ENCODE measurements around the gene SEMA4B. TPM values are rescaled to one million over a fixed set of nuclear protein-coding genes. Genes with fewer than 3 reads are reported as not detected.
A peak's percentile ranks its signal among the peaks of the same experiment; 100 is the strongest.

The SEMA4B gene
- total RNA-seq, 1 donor from 2014 or later: 18.8 TPM

GRCh38 chr15:90165659-90166489 lies 35.3 kb upstream of the SEMA4B start:
- no peaks in the 10 kb centered on the region for H3K36me3 Mint-ChIP-seq (ENCODE audit: low read depth)
- peak overlapping the region; percentile 40 for H3K4me3 Mint-ChIP-seq
- no peaks in the 10 kb centered on the region for H3K9me3 Mint-ChIP-seq
- DNase-seq (ENCODE audit: low spot score): peak; percentile 21
- H3K27me3 Mint-ChIP-seq (ENCODE audit: insufficient read depth): no peaks in the 10 kb centered on the region
- peak overlapping the region; percentile 62 for H3K27ac Mint-ChIP-seq
- peaks cover 21% of the 10 kb centered on the region for H3K4me1 Mint-ChIP-seq (ENCODE audit: low read depth)
- intact Hi-C loops (cut with micrococcal nuclease): loop anchor here (1.0 to 2.0 kb wide), 3 partner anchors 18 to 69 kb away; partner anchors contain the start of gene SEMA4B

DNA sequence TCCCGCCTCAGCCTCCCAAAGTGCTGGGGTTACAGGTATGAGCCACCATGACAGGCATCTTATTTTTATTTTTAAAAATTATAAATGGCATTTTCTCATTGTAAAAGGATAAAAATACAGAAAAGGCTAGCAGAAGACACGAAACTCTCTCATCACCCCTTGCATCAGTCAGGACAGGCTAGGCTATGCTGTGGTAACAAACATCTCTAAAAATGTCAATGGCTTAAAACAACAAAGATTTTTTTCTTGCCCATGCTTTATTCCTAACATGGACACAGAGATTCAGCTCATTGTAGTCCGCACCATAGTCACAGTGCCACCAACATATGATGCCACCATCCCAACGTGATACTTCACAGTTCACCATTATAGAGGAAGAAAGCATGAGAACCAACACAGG lies 34.0 kb upstream of the SEMA4B start:
- no peaks in the 10 kb centered on the region for H3K27me3 Mint-ChIP-seq (ENCODE audit: insufficient read depth)
- H3K4me1 Mint-ChIP-seq (ENCODE audit: low read depth): peaks cover 16% of the 10 kb centered on the region
- intact Hi-C loops (cut with micrococcal nuclease): no loop called here
- no peaks in the 10 kb centered on the region for H3K36me3 Mint-ChIP-seq (ENCODE audit: low read depth)
- no peak for DNase-seq (ENCODE audit: low spot score)
- H3K4me3 Mint-ChIP-seq: no peak overlapping the region
- H3K27ac Mint-ChIP-seq: no peak overlapping the region
- H3K9me3 Mint-ChIP-seq: no peaks in the 10 kb centered on the region

GRCh38 chr15:90171623-90172022 lies 29.5 kb upstream of the SEMA4B start:
- no peaks in the 10 kb centered on the region for H3K27me3 Mint-ChIP-seq (ENCODE audit: insufficient read depth)
- H3K4me1 Mint-ChIP-seq (ENCODE audit: low read depth): no peaks in the 10 kb centered on the region
- H3K27ac Mint-ChIP-seq: no peak overlapping the region
- no peak for DNase-seq (ENCODE audit: low spot score)
- no peak overlapping the region for H3K4me3 Mint-ChIP-seq
- no peaks in the 10 kb centered on the region for H3K36me3 Mint-ChIP-seq (ENCODE audit: low read depth)
- no peaks in the 10 kb centered on the region for H3K9me3 Mint-ChIP-seq
- intact Hi-C loops (cut with micrococcal nuclease): no loop called here

- Mint-ChIP-seq H3K9me3 (no peaks in the 10 kb centered on the region), H3K27me3 (ENCODE audit: insufficient read depth) (no peaks in the 10 kb centered on the region), H3K4me3 (no peak overlapping the region), H3K4me1 (ENCODE audit: low read depth) (peaks cover 1% of the 10 kb centered on the region), H3K36me3 (ENCODE audit: low read depth) (no peaks in the 10 kb centered on the region), H3K27ac (peak overlapping the region; percentile 44)
- no peak for DNase-seq (ENCODE audit: low spot score)
- intact Hi-C loops (cut with micrococcal nuclease): no loop called here
These were observed 27.8 kb upstream of the SEMA4B start for GRCh38 chr15:90173372-90173771.

DNA sequence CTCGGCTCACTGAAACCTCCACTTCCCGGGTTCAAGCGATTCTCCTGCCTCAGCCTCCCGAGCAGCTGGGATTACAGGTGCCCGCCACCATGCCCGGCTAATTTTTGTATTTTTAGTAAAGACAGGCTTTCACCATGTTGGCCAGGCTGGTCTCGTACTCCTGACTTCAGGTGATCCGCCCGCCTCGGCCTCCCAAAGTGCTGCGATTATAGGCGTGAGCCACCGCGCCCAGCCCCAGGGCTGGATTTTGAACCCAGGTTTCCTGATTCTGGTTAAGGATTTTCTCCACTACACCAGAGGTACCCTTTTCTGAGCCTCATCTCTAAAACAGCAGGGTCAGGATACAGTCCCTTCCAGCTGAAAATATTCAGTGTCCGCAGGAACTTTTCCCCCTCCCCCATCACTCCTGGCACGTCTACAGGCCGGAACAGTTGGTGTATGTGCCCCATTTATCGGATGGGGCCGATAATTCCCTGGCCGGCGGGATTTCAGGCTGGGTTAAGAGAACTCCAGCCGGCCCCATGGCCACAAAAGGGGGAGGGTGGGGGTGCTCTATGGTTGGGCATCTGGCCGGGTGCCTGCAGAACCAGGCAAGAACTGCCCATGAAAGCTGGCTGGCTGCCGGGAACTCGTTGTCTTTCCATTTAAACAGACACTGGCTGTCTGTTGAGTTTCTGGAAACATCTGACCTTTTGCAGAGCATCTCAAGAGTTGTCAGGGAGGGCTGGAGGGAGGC lies 26.8 kb upstream of the SEMA4B start:
- Mint-ChIP-seq H3K4me3 (no peak overlapping the region), H3K27me3 (ENCODE audit: insufficient read depth) (peaks cover 4% of the 10 kb centered on the region), H3K4me1 (ENCODE audit: low read depth) (peaks cover 11% of the 10 kb centered on the region), H3K36me3 (ENCODE audit: low read depth) (no peaks in the 10 kb centered on the region), H3K27ac (no peak overlapping the region), H3K9me3 (no peaks in the 10 kb centered on the region)
- no peak for DNase-seq (ENCODE audit: low spot score)
- intact Hi-C loops (cut with micrococcal nuclease): no loop called here

DNA sequence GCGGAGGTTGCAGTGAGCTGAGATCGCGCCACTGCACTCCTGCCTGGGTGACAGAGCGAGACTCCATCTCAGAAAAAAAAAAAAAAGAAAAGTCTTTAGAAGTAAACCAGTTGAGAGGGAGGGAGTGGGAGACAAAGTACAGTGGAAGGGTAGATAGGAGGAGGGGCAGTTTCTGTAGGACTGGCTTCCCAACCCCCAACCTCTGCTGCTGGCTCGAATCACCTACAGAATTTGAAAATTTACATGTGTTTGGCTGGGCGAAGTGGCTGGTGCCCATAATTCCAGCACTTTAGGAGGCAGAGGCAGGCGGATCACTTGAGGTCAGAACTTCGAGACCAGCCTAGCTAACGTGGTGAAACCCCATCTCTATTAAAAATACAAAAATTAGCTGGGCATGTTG lies 24.1 kb upstream of the SEMA4B start:
- peaks cover 13% of the 10 kb centered on the region for H3K4me1 Mint-ChIP-seq (ENCODE audit: low read depth)
- no peak overlapping the region for H3K27ac Mint-ChIP-seq
- peaks cover 12% of the 10 kb centered on the region for H3K27me3 Mint-ChIP-seq (ENCODE audit: insufficient read depth)
- intact Hi-C loops (cut with micrococcal nuclease): no loop called here
- H3K36me3 Mint-ChIP-seq (ENCODE audit: low read depth): no peaks in the 10 kb centered on the region
- no peak for DNase-seq (ENCODE audit: low spot score)
- no peak overlapping the region for H3K4me3 Mint-ChIP-seq
- H3K9me3 Mint-ChIP-seq: no peaks in the 10 kb centered on the region

DNA sequence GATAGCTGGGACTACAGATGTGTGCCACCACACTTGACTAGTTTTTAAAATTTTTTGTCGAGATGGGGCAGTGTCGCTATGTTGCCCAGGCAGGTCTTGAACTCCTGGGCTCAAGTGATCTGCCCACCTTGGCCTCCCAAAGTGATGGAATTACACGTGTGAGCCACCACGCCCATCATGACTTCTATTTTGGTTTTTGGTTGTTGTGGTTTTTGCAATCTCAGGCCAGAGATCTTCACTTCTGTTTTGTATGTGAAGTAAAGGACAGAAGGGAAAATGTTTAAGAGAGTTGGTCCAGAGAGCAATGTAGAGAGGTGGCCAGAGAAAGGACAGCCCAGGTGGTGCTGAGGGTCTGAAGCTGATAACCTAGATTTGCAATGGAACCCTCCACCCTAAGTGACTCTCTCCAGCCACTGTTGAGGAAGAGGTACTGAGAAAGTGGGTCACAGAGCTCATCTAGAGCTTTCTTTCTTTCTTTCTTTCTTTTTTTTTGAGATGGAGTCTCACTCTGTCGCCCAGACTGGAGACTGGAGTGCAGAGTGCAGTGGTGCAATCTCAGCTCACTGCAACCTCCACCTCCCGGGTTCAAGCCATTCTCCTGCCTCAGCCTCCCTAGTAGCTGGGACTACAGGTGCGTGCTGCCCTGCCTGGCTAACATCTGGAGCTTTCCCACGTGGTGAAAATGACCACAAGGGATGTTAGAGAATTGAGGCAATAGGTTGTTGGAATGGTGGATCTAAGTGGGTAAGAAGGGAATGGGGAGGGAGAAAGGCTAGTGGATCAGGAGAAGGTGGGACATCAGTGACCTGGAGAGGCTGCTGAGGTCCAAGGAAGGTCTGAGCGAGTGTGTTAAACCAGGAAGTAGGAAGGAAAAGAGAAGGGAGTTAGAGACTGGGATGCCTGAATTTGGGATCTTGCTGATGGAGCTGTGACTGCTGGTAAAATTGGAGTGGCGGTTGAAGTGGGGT lies 22.4 kb upstream of the SEMA4B start:
- Mint-ChIP-seq H3K9me3 (no peaks in the 10 kb centered on the region), H3K4me1 (ENCODE audit: low read depth) (peaks cover 14% of the 10 kb centered on the region), H3K27me3 (ENCODE audit: insufficient read depth) (peaks cover 12% of the 10 kb centered on the region), H3K36me3 (ENCODE audit: low read depth) (no peaks in the 10 kb centered on the region), H3K4me3 (no peak overlapping the region), H3K27ac (no peak overlapping the region)
- no peak for DNase-seq (ENCODE audit: low spot score)
- intact Hi-C loops (cut with micrococcal nuclease): no loop called here

- Mint-ChIP-seq H3K27me3 (ENCODE audit: insufficient read depth) (peaks cover 12% of the 10 kb centered on the region), H3K4me3 (no peak overlapping the region), H3K27ac (no peak overlapping the region), H3K36me3 (ENCODE audit: low read depth) (peaks cover 4% of the 10 kb centered on the region), H3K4me1 (ENCODE audit: low read depth) (peaks cover 27% of the 10 kb centered on the region), H3K9me3 (no peaks in the 10 kb centered on the region)
- intact Hi-C loops (cut with micrococcal nuclease): loop anchor here (5.0 kb wide), 1 partner anchor 86 kb away; the partner anchor contains the start of gene NGRN
- DNase-seq (ENCODE audit: low spot score): no peak
These were observed 19.4 kb upstream of the SEMA4B start for GRCh38 chr15:90181776-90182175.

DNA sequence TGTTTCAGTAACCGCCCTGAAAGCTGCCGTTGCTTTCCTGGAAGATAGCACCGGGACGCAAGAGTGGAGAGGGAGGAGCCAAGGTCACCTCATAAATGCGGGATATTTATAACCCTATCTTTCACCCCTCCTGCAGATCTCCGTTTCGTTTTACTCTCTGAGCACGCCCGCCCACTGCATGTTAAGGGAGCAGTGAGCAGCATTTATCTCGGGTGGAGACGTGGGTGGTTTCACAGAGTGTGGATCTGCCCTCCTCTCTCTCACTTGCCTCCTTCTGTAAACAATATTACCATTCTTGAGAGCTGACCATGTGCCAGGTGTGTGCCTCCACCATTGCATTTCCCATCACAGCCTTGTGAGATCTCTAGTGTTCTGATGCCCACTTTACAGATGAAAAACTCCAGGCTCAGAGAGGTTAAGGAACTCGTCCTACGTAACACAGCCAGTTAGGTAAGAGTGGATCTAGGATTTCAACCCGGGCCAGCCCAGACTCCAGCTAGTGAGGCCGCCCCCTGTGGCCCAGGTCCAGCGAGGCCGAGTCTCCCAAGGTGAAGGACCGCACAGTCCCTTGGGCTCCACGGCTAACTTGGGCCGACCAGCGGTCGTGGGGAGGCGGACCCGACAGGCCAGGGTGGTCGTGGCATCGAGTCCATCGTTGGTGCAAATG lies 16.9 kb upstream of the SEMA4B start:
- peaks cover 4% of the 10 kb centered on the region for H3K36me3 Mint-ChIP-seq (ENCODE audit: low read depth)
- intact Hi-C loops (cut with micrococcal nuclease): loop anchor here (1.0 to 5.0 kb wide), 4 partner anchors 9 to 83 kb away; partner anchors contain the start of genes GDPGP1 and NGRN

GRCh38 chr15:90184786-90185704 lies 16.1 kb upstream of the SEMA4B start:
- intact Hi-C loops (cut with micrococcal nuclease): loop anchor here (1.0 to 5.0 kb wide), 5 partner anchors 8 to 82 kb away; partner anchors contain the start of genes GDPGP1, NGRN and SEMA4B
- Mint-ChIP-seq H3K36me3 (ENCODE audit: low read depth) (peaks cover 4% of the 10 kb centered on the region), H3K4me1 (ENCODE audit: low read depth) (peaks cover 31% of the 10 kb centered on the region), H3K27me3 (ENCODE audit: insufficient read depth) (peaks cover 5% of the 10 kb centered on the region), H3K9me3 (no peaks in the 10 kb centered on the region), H3K27ac (peak overlapping the region; percentile 75), H3K4me3 (peak overlapping the region; percentile 87)
- DNase-seq (ENCODE audit: low spot score): peak; percentile 49

More for the DNA sequence above, 16.9 kb upstream of the SEMA4B start:
- peak; percentile 15 for DNase-seq (ENCODE audit: low spot score)
- peaks cover 30% of the 10 kb centered on the region for H3K4me1 Mint-ChIP-seq (ENCODE audit: low read depth)
- peak overlapping the region; percentile 32 for H3K27ac Mint-ChIP-seq
- H3K4me3 Mint-ChIP-seq: peak overlapping the region; percentile 73
- H3K27me3 Mint-ChIP-seq (ENCODE audit: insufficient read depth): peaks cover 8% of the 10 kb centered on the region
- no peaks in the 10 kb centered on the region for H3K9me3 Mint-ChIP-seq

DNA sequence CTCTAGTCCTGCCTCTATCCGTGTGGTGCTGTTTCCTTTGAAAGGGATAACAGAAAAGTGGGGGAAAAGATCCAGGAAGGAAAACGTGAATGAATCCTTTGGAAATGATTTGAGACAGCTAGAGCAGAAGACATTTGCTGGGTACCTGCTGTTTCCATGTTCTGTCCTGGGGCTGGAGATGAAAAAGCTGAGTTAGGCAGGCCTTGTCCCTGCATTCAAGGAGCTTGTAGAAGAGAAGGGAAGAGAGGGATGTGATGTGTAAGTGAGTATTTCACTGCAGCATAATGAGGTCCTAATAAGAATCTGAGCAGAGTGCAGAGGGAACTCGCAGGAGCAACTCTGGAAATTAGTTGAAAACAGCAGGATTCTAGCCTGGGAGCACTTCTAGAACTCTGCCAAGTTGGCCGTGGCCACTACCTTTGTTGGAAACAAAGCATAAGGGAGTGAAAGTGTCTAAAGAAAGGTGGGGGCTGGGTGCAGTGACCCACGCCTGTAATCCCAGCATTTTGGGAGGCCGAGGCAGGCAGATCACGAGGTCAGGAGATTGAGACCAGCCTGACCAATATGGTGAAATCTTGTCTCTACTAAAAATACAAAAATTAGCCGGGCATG lies 13.8 kb upstream of the SEMA4B start:
- Mint-ChIP-seq H3K4me1 (ENCODE audit: low read depth) (peaks cover 47% of the 10 kb centered on the region), H3K27me3 (ENCODE audit: insufficient read depth) (no peaks in the 10 kb centered on the region), H3K36me3 (ENCODE audit: low read depth) (peaks cover 4% of the 10 kb centered on the region), H3K9me3 (no peaks in the 10 kb centered on the region), H3K27ac (no peak overlapping the region), H3K4me3 (peak overlapping the region; percentile 23)
- intact Hi-C loops (cut with micrococcal nuclease): no loop called here
- DNase-seq (ENCODE audit: low spot score): no peak
